ENCODE data around the gene CALY. TPM values are rescaled to one million over a fixed set of nuclear protein-coding genes. Genes with fewer than 3 reads are reported as not detected.
A peak's percentile ranks its signal among the peaks of the same experiment; 100 is the strongest.

Gene CALY
- total RNA-seq, 3 donors from 2014 or later (not counting 1 experiment from before 2014, with no cell fraction given): not detected

DNA sequence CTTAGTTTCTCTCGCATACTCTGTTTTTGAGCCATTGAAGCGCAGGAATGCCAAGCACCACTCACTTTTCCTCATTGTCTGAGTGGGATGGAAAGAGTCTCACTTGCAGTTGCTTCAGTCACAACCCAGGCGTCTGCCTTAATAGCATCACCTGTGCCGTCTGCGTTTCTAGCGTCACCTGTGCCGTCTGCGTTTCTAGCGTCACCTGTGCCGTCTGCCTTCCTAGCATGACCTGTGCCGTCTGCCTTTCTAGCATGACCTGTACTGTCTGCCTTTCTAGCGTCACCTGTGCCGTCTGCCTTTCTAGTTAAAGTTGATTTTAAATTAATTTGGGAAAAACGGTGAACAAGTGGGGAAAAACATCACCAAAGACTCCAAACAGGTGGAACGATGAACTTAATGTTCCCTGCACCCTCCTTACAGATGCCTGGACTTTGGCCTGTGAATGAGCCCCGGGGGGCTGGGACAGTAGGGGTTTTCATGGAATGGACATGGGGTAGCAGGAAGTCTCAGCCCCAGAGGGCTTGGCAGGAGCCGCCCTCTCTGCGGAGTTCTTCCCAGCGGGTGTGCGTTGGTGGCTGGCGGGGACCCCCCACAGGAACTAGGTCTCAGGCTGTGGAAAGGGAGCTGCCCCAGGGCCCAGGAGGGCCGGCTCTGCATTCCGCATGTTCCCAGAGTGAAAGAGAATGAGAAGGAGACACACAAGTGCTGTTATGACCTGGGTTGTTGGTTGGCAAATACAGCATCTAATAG is 24.5 kb downstream of the CALY start:
- H3K4me1 ChIP-seq (ENCODE audit: control insufficient read depth, insufficient read depth, low read length): peaks cover 22% of the 10 kb centered on the region
- ATAC-seq: no peak
- no peaks in the 10 kb centered on the region for H3K9me3 Mint-ChIP-seq
- H3K27me3 ChIP-seq (ENCODE audit: control insufficient read depth, insufficient read depth, low read length): no peaks in the 10 kb centered on the region
- H3K4me1 Mint-ChIP-seq: peaks cover 16 to 19% of the 10 kb centered on the region in 2 donors
- intact Hi-C loops (cut with micrococcal nuclease): no loop called here
- TF ChIP-seq, protein P1, sequence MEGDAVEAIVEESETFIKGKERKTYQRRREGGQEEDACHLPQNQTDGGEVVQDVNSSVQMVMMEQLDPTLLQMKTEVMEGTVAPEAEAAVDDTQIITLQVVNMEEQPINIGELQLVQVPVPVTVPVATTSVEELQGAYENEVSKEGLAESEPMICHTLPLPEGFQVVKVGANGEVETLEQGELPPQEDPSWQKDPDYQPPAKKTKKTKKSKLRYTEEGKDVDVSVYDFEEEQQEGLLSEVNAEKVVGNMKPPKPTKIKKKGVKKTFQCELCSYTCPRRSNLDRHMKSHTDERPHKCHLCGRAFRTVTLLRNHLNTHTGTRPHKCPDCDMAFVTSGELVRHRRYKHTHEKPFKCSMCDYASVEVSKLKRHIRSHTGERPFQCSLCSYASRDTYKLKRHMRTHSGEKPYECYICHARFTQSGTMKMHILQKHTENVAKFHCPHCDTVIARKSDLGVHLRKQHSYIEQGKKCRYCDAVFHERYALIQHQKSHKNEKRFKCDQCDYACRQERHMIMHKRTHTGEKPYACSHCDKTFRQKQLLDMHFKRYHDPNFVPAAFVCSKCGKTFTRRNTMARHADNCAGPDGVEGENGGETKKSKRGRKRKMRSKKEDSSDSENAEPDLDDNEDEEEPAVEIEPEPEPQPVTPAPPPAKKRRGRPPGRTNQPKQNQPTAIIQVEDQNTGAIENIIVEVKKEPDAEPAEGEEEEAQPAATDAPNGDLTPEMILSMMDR (IDR thresholded peaks at IDR 0.05): no peak
- no peak overlapping the region for H3K27ac ChIP-seq (ENCODE audit: low read length)
- H3K36me3 ChIP-seq (ENCODE audit: control insufficient read depth, insufficient read depth, low read length): peaks cover 30% of the 10 kb centered on the region
- 98% methylated on average over 23 of the region's 23 CpGs for WGBS (ENCODE audit: insufficient coverage)
- no peak overlapping the region for H3K4me3 Mint-ChIP-seq
- no peaks in the 10 kb centered on the region for H3K9me3 ChIP-seq (ENCODE audit: control insufficient read depth, insufficient read depth, low read length)
- H3K27me3 Mint-ChIP-seq (ENCODE audit: low read depth in 2 of 2): no peaks in the 10 kb centered on the region
- peak overlapping the region in 1 of 2 donors; percentile 58 for H3K27ac Mint-ChIP-seq
- no peaks in the 10 kb centered on the region for H3K36me3 Mint-ChIP-seq
- no peak for DNase-seq
- no peak overlapping the region for H3K4me3 ChIP-seq (ENCODE audit: low read length)

DNA sequence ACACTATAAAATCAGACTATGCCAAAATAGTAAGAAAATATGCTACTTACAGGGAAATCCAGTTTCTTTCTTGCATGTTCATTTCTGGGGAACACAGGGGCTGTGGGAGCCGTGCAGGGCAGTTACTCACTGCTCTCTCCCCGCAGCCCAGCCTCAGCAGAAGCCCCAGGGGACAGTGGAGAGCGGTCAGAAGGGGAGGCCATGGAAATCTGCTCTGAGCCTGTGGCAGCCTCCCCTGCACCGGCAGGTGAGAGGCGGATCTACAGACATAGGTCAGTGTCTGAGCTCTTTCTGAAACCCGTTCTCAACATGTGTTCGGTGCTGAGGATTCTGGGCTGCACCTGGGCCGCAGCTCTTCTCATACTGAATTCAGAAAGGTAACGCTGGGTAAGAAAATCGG is 25.1 kb downstream of the CALY start:
- Histone ChIP-seq H3K27me3 (ENCODE audit: control insufficient read depth, insufficient read depth, low read length) (no peaks in the 10 kb centered on the region), H3K4me3 (ENCODE audit: low read length) (no peak overlapping the region), H3K4me1 (ENCODE audit: control insufficient read depth, insufficient read depth, low read length) (peaks cover 28% of the 10 kb centered on the region), H3K9me3 (ENCODE audit: control insufficient read depth, insufficient read depth, low read length) (no peaks in the 10 kb centered on the region), H3K36me3 (ENCODE audit: control insufficient read depth, insufficient read depth, low read length) (peaks cover 30% of the 10 kb centered on the region), H3K27ac (ENCODE audit: low read length) (no peak overlapping the region)
- WGBS (ENCODE audit: insufficient coverage): 95% methylated on average over 10 of the region's 10 CpGs
- Mint-ChIP-seq H3K36me3 (no peaks in the 10 kb centered on the region), H3K9me3 (no peaks in the 10 kb centered on the region), H3K4me1 (peaks cover 19 to 21% of the 10 kb centered on the region in 2 donors), H3K27me3 (ENCODE audit: low read depth in 2 of 2) (no peaks in the 10 kb centered on the region), H3K27ac (peak overlapping the region in 1 of 2 donors; percentile 58), H3K4me3 (no peak overlapping the region)
- TF ChIP-seq, protein P1 (IDR thresholded peaks at IDR 0.05): no peak
- ATAC-seq (no peak), DNase-seq (no peak)
- intact Hi-C loops (cut with micrococcal nuclease): no loop called here

DNA sequence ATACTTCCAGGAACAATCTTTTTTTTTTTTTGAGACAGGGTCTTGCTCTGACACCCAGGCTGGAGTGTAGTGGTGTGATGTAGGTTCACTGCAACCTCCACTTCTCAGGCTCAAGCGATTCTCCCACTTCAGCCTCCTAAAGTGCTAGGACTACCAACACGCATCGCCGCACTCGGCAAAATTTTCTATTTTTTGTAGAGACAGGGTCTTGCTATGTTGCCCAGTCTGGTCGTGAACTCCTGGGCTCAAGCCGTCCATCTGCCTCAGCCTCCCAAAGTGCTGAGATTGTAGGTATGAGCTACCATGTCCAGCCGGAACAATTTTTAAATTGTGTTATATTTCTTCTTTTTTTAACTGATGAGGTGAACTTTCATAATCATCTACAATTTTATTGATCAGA is 25.9 kb downstream of the CALY start:
- H3K4me1 ChIP-seq (ENCODE audit: control insufficient read depth, insufficient read depth, low read length): peaks cover 28% of the 10 kb centered on the region
- H3K36me3 ChIP-seq (ENCODE audit: control insufficient read depth, insufficient read depth, low read length): peaks cover 30% of the 10 kb centered on the region
- ATAC-seq: no peak
- H3K36me3 Mint-ChIP-seq: no peaks in the 10 kb centered on the region
- H3K27ac Mint-ChIP-seq: no peak overlapping the region
- no peaks in the 10 kb centered on the region for H3K27me3 ChIP-seq (ENCODE audit: control insufficient read depth, insufficient read depth, low read length)
- H3K4me1 Mint-ChIP-seq: peaks cover 19 to 26% of the 10 kb centered on the region in 2 donors
- no peak overlapping the region for H3K4me3 ChIP-seq (ENCODE audit: low read length)
- H3K9me3 Mint-ChIP-seq: no peaks in the 10 kb centered on the region
- no peak for DNase-seq
- 100% methylated on average over 7 of the region's 8 CpGs for WGBS (ENCODE audit: insufficient coverage)
- no peak overlapping the region for H3K27ac ChIP-seq (ENCODE audit: low read length)
- TF ChIP-seq, protein P1 (IDR thresholded peaks at IDR 0.05): no peak
- no peaks in the 10 kb centered on the region for H3K27me3 Mint-ChIP-seq (ENCODE audit: low read depth in 2 of 2)
- H3K9me3 ChIP-seq (ENCODE audit: control insufficient read depth, insufficient read depth, low read length): no peaks in the 10 kb centered on the region
- intact Hi-C loops (cut with micrococcal nuclease): no loop called here
- peak overlapping the region; percentile 28 for H3K4me3 Mint-ChIP-seq

DNA sequence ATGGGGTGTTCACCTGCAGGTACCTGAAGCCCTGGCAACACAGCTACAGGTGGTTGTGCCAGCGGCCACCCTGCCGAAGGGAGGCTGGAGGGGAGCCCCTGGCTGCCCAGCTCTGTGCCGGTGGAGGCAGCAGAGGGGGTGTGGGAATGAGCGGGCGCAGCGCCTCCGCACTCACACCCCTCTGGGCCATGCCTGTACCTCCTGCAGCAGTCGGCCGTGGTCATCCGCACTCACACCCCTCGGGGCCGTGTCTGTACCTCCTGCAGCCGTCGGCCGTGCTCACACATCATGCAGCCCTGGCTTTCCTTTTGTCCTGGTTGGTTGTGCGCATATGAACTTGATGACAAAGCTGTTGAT is 26.3 kb downstream of the CALY start:
- Mint-ChIP-seq H3K9me3 (no peaks in the 10 kb centered on the region), H3K27ac (no peak overlapping the region), H3K4me3 (peak overlapping the region; percentile 28), H3K4me1 (peaks cover 23 to 30% of the 10 kb centered on the region in 2 donors), H3K36me3 (no peaks in the 10 kb centered on the region), H3K27me3 (ENCODE audit: low read depth in 2 of 2) (no peaks in the 10 kb centered on the region)
- ATAC-seq (no peak), DNase-seq (no peak)
- H3K4me3 ChIP-seq (ENCODE audit: low read length): no peak overlapping the region
- H3K27me3 ChIP-seq (ENCODE audit: control insufficient read depth, insufficient read depth, low read length): no peaks in the 10 kb centered on the region
- H3K27ac ChIP-seq (ENCODE audit: low read length): no peak overlapping the region
- TF ChIP-seq, protein P1 (IDR thresholded peaks at IDR 0.05): no peak
- WGBS (ENCODE audit: insufficient coverage): 97% methylated on average over 16 of the region's 16 CpGs
- H3K9me3 ChIP-seq (ENCODE audit: control insufficient read depth, insufficient read depth, low read length): no peaks in the 10 kb centered on the region
- intact Hi-C loops (cut with micrococcal nuclease): no loop called here
- peaks cover 32% of the 10 kb centered on the region for H3K4me1 ChIP-seq (ENCODE audit: control insufficient read depth, insufficient read depth, low read length)
- peaks cover 30% of the 10 kb centered on the region for H3K36me3 ChIP-seq (ENCODE audit: control insufficient read depth, insufficient read depth, low read length)
